Measurements from ENCODE around the gene OLFML3.

The OLFML3 gene

GRCh38 chr1:113950908-113951307 is 28.4 kb upstream of the OLFML3 start:
- no peak for DNase-seq (ENCODE audit: extremely low read depth, low read depth)
- TF ChIP-seq CTCF (IDR thresholded peaks at IDR 0.05; ENCODE audit: low read depth, low read length): no peak

- no peak for TF ChIP-seq CTCF (IDR thresholded peaks at IDR 0.05; ENCODE audit: low read depth, low read length)
- no peak for DNase-seq (ENCODE audit: extremely low read depth, low read depth)
Measured at GRCh38 chr1:113951719-113952118, 27.6 kb upstream of the OLFML3 start.

GRCh38 chr1:113957984-113958383 is 21.3 kb upstream of the OLFML3 start:
- DNase-seq (ENCODE audit: extremely low read depth, low read depth): no peak
- TF ChIP-seq CTCF (IDR thresholded peaks at IDR 0.05; ENCODE audit: low read depth, low read length): no peak

- no peak for DNase-seq (ENCODE audit: extremely low read depth, low read depth)
- no peak for TF ChIP-seq CTCF (IDR thresholded peaks at IDR 0.05; ENCODE audit: low read depth, low read length)
Measured at GRCh38 chr1:113958691-113959090, 20.6 kb upstream of the OLFML3 start.

GRCh38 chr1:113963281-113963906 is 15.9 kb upstream of the OLFML3 start:
- no peak; the same call in none of the 2 replicates for TF ChIP-seq CTCF (IDR thresholded peaks at IDR 0.05; ENCODE audit: low read depth, low read length)
- no peak for DNase-seq (ENCODE audit: extremely low read depth, low read depth)

- DNase-seq (ENCODE audit: extremely low read depth, low read depth): no peak
- no peak for TF ChIP-seq CTCF (IDR thresholded peaks at IDR 0.05; ENCODE audit: low read depth, low read length)
Measured at GRCh38 chr1:113965703-113966412, 13.4 kb upstream of the OLFML3 start.

- no peak for TF ChIP-seq CTCF (IDR thresholded peaks at IDR 0.05; ENCODE audit: low read depth, low read length)
- DNase-seq (ENCODE audit: extremely low read depth, low read depth): no peak
Measured at GRCh38 chr1:113972954-113973353, 6.3 kb upstream of the OLFML3 start.
